Cortex of kidney (tissue), 1 donor: ENCODE data around the gene CKMT2.

Experiments
- DNase-seq: peaks from one replicate; lab custom pipeline; 2025; lab: John Stamatoyannopoulos, UW

CKMT2 gene

GRCh38 chr5:81308836-81309235, 75.7 kb downstream of the CKMT2 start:
- DNase-seq = no peak

DNA sequence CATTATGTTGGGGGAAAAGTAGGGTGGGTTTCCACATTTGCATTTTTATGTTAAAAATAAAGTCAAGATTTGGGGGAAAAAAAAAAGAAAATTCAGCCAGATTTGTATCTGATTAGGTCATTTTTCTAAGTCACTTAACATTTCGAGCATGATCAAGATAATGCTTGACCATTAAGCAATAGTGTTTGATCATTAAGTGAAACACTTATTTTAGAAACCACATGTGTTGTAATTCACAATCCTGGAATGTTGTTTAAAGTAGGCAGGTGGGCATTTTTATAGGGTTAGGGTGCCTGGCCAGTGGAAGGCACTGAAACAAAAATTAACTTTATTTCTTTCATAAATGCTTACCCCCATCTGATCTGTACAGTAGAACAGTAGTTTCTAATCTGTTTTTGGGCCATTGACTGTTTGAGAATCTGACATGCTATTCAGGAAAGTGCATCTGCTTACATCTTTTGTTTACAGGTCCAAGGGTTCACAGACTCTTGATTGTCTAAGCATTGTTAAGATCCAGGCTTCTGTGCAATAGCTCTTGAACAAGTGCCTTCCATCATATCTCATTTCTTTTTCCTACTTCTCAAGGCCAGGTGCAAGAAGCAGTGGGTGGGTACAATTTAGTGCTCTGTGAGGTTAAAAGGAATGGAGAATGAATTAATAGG, 77.4 kb downstream of the CKMT2 start:
- DNase-seq = no peak

- no peak for DNase-seq
These were observed 80.2 kb downstream of the CKMT2 start for GRCh38 chr5:81313278-81313677.

DNA sequence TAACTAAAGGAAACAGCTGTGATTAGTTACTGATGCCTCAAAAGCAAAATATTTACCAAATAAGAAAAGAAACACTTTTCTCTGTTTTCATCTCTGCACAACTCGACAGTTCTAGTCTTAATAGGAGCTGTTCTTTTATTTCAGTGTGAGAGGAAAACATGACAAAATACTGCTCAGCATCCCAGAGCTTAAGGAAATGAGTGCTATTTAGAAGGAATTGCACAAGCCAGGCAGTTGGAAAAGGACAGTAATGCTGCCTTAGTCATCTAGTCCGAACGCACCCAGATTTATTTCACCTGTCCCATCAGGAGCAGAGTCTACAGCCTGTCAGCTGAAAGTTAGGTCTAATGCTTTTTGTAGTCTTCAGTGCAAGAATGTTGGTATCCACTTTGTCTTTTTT, 80.6 kb downstream of the CKMT2 start:
- DNase-seq = no peak

DNA sequence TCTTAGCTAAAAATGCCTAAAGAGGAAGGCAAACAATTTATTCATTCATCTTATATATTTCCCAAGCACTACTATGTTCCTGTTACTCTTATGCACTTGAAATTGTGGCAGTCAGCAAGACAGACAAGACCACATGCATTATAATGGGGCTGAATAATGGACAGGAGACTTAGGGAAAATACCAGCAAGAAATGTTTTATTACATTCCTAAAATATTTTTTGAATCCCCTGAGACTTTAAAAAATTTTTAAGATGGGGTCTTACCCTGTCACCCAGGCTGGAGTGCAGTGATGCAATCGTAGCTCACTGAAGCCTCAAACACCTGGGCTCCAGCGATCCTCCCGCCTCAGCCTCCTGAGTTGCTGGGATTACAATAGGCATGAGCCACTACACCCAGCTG, 81.5 kb downstream of the CKMT2 start:
- no peak for DNase-seq

DNA sequence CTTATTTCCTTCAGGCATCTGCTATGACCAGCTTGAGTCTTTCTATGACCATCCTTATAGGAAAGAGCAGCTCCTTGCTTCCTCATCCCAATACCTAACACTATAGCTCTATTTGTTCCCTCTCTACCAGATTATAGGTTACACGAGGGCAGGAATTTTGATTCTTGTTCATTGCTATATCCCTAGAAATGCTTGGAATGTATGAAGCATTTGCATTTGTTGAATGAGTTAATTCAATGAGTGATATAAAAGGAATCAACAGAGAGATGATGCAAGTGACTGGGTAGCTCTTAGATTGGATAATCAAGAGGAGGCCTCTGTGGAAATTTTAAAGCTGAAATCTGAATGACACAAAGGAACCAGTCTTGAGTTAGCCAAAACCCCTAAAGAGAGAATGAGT, 82.2 kb downstream of the CKMT2 start:
- DNase-seq = no peak

GRCh38 chr5:81315830-81316229, 82.7 kb downstream of the CKMT2 start:
- no peak for DNase-seq
